ENCODE data around the gene C9orf153. TPM values are rescaled to one million over a fixed set of nuclear protein-coding genes. Genes with fewer than 3 reads are reported as not detected.

Gene C9orf153
- polyA plus RNA-seq, 1 of the 3 experiments (the other 2 are of a cell fraction), result 0.03 TPM

- Histone ChIP-seq H3K27me3 (ENCODE audit: insufficient read depth) (no peaks in the 10 kb centered on the region), H3K27ac (ENCODE audit: low read depth in 2 of 2, low read length in 1 of 2) (peak overlapping the region; percentile 89 to 94), H3K79me2 (ENCODE audit: insufficient read depth) (peaks cover 52% of the 10 kb centered on the region), H3K4me1 (ENCODE audit: control insufficient read depth in 1 of 2, insufficient read depth in 2 of 2, low read depth in 1 of 2, low read length in 1 of 2) (peaks cover 7 to 18% of the 10 kb centered on the region in 2 experiments; a peak in 3 of 4 replicates), H3K4me3 (ENCODE audit: low read depth in 2 of 2, low read length in 1 of 2) (peak overlapping the region; percentile 91 to 93), H3K36me3 (replicated peaks in 1 of 2; ENCODE audit: control insufficient read depth in 1 of 2, insufficient read depth in 2 of 2, low read length in 1 of 2) (peaks cover 13 to 14% of the 10 kb centered on the region in 2 experiments), H3K9me2 (no peaks in the 10 kb centered on the region), H3K9me3 (no peaks in the 10 kb centered on the region), H2AFZ (ENCODE audit: low read depth) (peak overlapping the region; percentile 88), H3F3A (replicated peaks; ENCODE audit: insufficient read depth) (no peaks in the 10 kb centered on the region), H3K9ac (peak overlapping the region; percentile 92), H4K20me1 (ENCODE audit: insufficient read depth) (no peaks in the 10 kb centered on the region), H3K4me2 (peak overlapping the region; percentile 89)
- WGBS (ENCODE audit: low lambda C conversion rate), result 2% methylated on average over 7 of the region's 31 CpGs
- no peak for DNase-seq
- CTCF ChIA-PET, result interaction anchor here (0.7 kb wide), 1 partner anchor 77 kb away, joined by 3 read pairs; no protein-coding TSS in a partner anchor
- POLR2A ChIA-PET, result interaction anchor here (1.0 kb wide), 1 partner anchor 183 kb away, joined by 3 read pairs; no protein-coding TSS in a partner anchor
- TF ChIP-seq JUND (IDR thresholded peaks at IDR 0.05), result no peak
- no peak for TF ChIP-seq YY1 (IDR thresholded peaks at IDR 0.05; ENCODE audit: low read depth)
- no peak for TF ChIP-seq ZBTB33 (IDR thresholded peaks at IDR 0.05; ENCODE audit: borderline replicate concordance, low read depth)
- TF ChIP-seq ELF1 (IDR thresholded peaks at IDR 0.05), result no peak
- no peak for TF ChIP-seq POLR2AphosphoS5 (IDR thresholded peaks at IDR 0.05; ENCODE audit: low read depth, low read length)
- TF ChIP-seq, protein P1, sequence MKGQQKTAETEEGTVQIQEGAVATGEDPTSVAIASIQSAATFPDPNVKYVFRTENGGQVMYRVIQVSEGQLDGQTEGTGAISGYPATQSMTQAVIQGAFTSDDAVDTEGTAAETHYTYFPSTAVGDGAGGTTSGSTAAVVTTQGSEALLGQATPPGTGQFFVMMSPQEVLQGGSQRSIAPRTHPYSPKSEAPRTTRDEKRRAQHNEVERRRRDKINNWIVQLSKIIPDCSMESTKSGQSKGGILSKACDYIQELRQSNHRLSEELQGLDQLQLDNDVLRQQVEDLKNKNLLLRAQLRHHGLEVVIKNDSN (IDR thresholded peaks at IDR 0.05; ENCODE audit: borderline replicate concordance, low read depth), result no peak
- TF ChIP-seq GABPA (IDR thresholded peaks at IDR 0.05; ENCODE audit: low read depth), result no peak
- no peak for TF ChIP-seq TAF1 (IDR thresholded peaks at IDR 0.05; ENCODE audit: borderline replicate concordance, low read depth, low read length)
- TF ChIP-seq RCOR1 (IDR thresholded peaks at IDR 0.05; ENCODE audit: low read length), result no peak
Measured at GRCh38 chr9:86281593-86282076, 22.2 kb upstream of the C9orf153 start.

DNA sequence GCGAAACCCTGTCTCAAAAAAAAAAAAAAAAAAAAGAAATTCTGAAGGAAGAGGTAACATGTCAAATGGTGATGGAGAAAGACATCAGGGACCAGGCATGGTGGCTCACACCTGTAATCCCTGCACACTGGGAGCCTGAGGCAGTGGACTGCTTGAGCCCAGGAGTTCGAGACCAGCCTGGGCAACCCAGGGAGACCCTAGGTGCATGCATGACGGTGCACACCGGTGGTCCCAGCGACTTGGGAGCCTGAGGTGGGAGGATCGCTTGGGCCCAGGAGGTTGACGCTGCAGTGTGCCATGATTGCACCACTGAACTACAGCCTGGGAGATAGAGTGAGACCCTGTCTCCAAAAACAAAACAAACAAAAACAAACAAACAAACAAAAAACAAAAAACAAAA is 21.1 kb upstream of the C9orf153 start:
- H3K9me3 ChIP-seq, result no peaks in the 10 kb centered on the region
- 94% methylated on average over 7 of the region's 7 CpGs for WGBS (ENCODE audit: low lambda C conversion rate)
- 0 out of 2 replicates have a peak, but pooled peaks cover 2% of the 10 kb centered on the region for H4K20me1 ChIP-seq (ENCODE audit: insufficient read depth)
- peaks cover 10% of the 10 kb centered on the region in 2 experiments for H3K36me3 ChIP-seq (replicated peaks in 1 of 2; ENCODE audit: control insufficient read depth in 1 of 2, insufficient read depth in 2 of 2, low read length in 1 of 2)
- peak overlapping the region; percentile 89 for H3K4me2 ChIP-seq
- no peaks in the 10 kb centered on the region for H3K9me2 ChIP-seq
- no peak for DNase-seq
- peaks cover 7 to 20% of the 10 kb centered on the region in 2 experiments; a peak in 3 of 4 replicates for H3K4me1 ChIP-seq (ENCODE audit: control insufficient read depth in 1 of 2, insufficient read depth in 2 of 2, low read depth in 1 of 2, low read length in 1 of 2)
- H3K27me3 ChIP-seq (ENCODE audit: insufficient read depth), result no peaks in the 10 kb centered on the region
- TF ChIP-seq RCOR1 (IDR thresholded peaks at IDR 0.05; ENCODE audit: low read length), result no peak
- no peak for TF ChIP-seq RFX5 (IDR thresholded peaks at IDR 0.05; ENCODE audit: low read length)
- no peak for TF ChIP-seq TEAD4 (IDR thresholded peaks at IDR 0.05; ENCODE audit: borderline replicate concordance, insufficient read depth)
- no peak for TF ChIP-seq TAF1 (IDR thresholded peaks at IDR 0.05; ENCODE audit: borderline replicate concordance, low read depth, low read length)
- TF ChIP-seq ZBTB33 (IDR thresholded peaks at IDR 0.05; ENCODE audit: borderline replicate concordance, low read depth), result no peak
- TF ChIP-seq ELF1 (IDR thresholded peaks at IDR 0.05), result no peak
- H3K79me2 ChIP-seq (ENCODE audit: insufficient read depth), result peaks cover 59% of the 10 kb centered on the region
- no peak overlapping the region for H2AFZ ChIP-seq (ENCODE audit: low read depth)
- ChIA-PET CTCF (no interaction called here), POLR2A (no interaction called here)
- H3K4me3 ChIP-seq (ENCODE audit: low read depth in 2 of 2, low read length in 1 of 2), result peak overlapping the region; percentile 91 to 93; a peak in 3 of 4 replicates
- no peak overlapping the region for H3K27ac ChIP-seq (ENCODE audit: low read depth in 2 of 2, low read length in 1 of 2)
- H3F3A ChIP-seq (replicated peaks; ENCODE audit: insufficient read depth), result no peaks in the 10 kb centered on the region
- 0 out of 2 replicates have a peak overlapping the region, but pooled peaks have one; percentile 92 for H3K9ac ChIP-seq
